Mesenteric fat pad (tissue), 1 donor: Measurements from ENCODE around the gene NLRP7. TPM values are rescaled to one million over a fixed set of nuclear protein-coding genes. Genes with fewer than 3 reads are reported as not detected.

Experiments used
- DNase-seq: peaks from one replicate; pipeline ENCODE4 v3.0.0-alpha.2; 2020; ENCODE audit warnings: low spot score
- total RNA-seq: library from RNA; stranded (reverse); fragmentation: NEBNext Ultra II Directional; extraction: Animal tissue kit (Norgen Biotek cat#: 25700); gene quantifications from one replicate; pipeline ENCODE4 v1.2.1, GENCODE V29; 2021
- donor health status: DM: yes; HTN: yes; CAD: no.

Gene NLRP7
- total RNA-seq, 1 donor from 2014 or later = not detected

DNA sequence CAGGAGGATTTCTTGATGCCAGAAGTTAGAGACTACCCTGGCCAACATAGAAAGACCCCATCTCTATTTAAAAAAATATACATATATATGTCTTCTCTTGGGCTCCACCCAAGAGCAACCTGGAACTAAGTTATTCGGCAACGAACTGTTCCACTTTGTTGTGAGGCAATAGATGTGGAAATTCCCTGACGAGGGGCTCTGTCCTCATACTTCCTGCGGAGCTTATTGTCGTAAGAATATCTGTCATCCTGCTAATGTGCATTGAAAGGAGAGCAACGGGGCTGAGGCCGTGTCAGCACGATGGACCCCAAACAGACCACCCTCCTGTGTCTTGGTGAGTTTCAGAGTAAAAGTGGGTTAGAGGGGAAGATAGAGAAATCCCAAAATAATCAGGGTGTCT, 73.3 kb downstream of the NLRP7 start, which contains the start of gene FCAR:
TSS of gene FCAR (plus strand) at position 246 of the 400 bp plus-strand sequence. CDS start at position 301, 55 bp downstream.
- no peak for DNase-seq

Other genes with a start within 250 kb of the NLRP7 start
- gene KIR3DL3, start 223.1 kb downstream of the NLRP7 start, total RNA-seq = not detected
- gene KIR2DL3, start 209.0 kb downstream of the NLRP7 start, total RNA-seq = not detected
- not detected for gene KIR2DL1, start 177.7 kb downstream of the NLRP7 start, total RNA-seq
- 0.22 TPM for gene KIR2DL4, start 143.9 kb downstream of the NLRP7 start, total RNA-seq
- not detected for gene KIR3DL1, start 131.1 kb downstream of the NLRP7 start, total RNA-seq
- gene KIR2DS4, start 114.9 kb downstream of the NLRP7 start, total RNA-seq = not detected
- gene KIR3DL2, start 97.1 kb downstream of the NLRP7 start, total RNA-seq = not detected
- gene FCAR, start 73.3 kb downstream of the NLRP7 start, total RNA-seq = 16.3 TPM
- gene NCR1, start 41.4 kb downstream of the NLRP7 start, total RNA-seq = 0.51 TPM
- 0.55 TPM for gene NLRP2, start 18.8 kb upstream of the NLRP7 start, total RNA-seq
- 0.19 TPM for gene GP6, start 90.7 kb upstream of the NLRP7 start, total RNA-seq
- 8.2 TPM for gene RDH13, start 115.6 kb upstream of the NLRP7 start, total RNA-seq
- 0.58 TPM for gene EPS8L1, start 128.3 kb upstream of the NLRP7 start, total RNA-seq
- 130 TPM for gene PPP1R12C, start 170.1 kb upstream of the NLRP7 start, total RNA-seq
- not detected for gene TNNT1, start 201.7 kb upstream of the NLRP7 start, total RNA-seq
- not detected for gene TNNI3, start 210.2 kb upstream of the NLRP7 start, total RNA-seq
- 0.48 TPM for gene DNAAF3, start 219.1 kb upstream of the NLRP7 start, total RNA-seq
- not detected for gene SYT5, start 232.8 kb upstream of the NLRP7 start, total RNA-seq